GM12874 (cell line): Measurements from ENCODE around the gene IGF2.

Source experiments
- TF ChIP-seq, protein P1 (sequence below): IDR thresholded peaks from 2 replicates; pipeline ENCODE4 v1.5.1; 2011; ENCODE audit warnings: low read depth, mild to moderate bottlenecking, control low read depth, low read length, moderate library complexity; ENCODE audit not compliant: insufficient read depth

IGF2 gene

DNA sequence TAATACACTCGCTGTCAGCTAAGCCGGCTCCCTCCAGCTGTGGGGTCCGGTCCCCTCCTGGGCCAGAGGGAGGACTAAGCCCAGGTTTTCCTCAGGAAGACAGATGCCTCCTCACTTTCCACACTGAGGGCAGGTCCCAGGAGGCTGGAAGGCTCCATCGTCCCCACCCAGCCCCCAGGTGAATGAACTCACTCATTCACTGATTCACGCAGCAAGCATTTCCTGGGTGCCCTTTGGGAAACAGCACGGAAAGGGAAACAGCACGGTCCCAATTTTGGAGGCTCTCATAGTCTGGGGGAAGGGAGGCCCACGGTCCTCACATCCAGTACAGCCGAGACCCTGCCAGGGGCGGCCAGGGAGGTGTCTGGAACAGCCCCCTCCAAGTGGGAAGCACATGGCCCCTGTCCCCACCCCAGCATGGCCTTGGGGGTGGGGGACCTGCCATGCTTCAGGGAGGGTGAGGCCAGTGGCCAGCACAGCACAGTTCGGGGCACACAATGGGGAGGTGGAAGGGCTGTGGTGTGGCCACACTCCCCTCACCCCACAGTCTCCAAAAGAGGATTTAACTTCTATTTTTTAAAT lies 41.7 kb upstream of the IGF2 start:
- TF ChIP-seq, protein P1, sequence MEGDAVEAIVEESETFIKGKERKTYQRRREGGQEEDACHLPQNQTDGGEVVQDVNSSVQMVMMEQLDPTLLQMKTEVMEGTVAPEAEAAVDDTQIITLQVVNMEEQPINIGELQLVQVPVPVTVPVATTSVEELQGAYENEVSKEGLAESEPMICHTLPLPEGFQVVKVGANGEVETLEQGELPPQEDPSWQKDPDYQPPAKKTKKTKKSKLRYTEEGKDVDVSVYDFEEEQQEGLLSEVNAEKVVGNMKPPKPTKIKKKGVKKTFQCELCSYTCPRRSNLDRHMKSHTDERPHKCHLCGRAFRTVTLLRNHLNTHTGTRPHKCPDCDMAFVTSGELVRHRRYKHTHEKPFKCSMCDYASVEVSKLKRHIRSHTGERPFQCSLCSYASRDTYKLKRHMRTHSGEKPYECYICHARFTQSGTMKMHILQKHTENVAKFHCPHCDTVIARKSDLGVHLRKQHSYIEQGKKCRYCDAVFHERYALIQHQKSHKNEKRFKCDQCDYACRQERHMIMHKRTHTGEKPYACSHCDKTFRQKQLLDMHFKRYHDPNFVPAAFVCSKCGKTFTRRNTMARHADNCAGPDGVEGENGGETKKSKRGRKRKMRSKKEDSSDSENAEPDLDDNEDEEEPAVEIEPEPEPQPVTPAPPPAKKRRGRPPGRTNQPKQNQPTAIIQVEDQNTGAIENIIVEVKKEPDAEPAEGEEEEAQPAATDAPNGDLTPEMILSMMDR = no peak

DNA sequence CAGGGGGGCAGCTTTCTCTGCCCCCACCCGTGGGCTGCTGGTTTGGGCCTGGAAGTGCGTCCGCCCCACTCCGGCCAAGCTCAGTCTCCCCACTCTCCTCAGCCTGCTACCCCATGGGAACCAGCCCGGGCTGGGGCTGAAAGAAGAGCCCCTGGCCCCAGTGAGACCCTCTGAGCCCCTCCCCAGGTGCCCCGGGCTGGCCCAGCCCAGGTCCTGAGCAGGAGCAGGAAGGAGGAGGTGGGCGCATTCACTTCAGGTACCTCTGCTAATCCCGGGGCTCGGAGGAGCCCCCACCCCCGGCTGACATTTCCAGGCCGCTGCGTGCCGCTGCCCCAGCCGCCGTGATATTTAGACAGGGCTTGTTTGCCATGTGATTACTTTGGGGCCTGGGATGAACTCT lies 41.2 kb upstream of the IGF2 start:
- TF ChIP-seq, protein P1 = no peak

DNA sequence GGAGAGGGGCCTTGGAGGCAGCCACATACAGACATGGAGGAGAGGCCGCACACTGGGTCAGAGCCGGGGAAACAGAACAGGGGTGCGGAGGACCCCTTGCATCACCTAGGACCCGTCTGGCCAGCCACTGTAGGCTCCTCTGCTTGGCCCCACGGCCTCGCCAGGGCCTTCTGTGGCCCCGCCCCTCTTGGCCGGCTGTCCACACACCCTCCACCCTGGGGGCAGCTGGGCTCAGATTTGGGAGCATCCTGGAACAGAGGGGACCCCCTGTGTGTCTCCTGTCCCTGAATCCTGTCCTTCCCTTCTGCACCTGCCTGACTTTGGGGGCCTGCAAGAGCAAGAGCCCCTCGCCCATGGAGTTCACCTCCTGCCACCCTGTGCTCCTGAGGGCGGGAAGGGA lies 40.3 kb upstream of the IGF2 start:
- TF ChIP-seq, protein P1 = no peak

DNA sequence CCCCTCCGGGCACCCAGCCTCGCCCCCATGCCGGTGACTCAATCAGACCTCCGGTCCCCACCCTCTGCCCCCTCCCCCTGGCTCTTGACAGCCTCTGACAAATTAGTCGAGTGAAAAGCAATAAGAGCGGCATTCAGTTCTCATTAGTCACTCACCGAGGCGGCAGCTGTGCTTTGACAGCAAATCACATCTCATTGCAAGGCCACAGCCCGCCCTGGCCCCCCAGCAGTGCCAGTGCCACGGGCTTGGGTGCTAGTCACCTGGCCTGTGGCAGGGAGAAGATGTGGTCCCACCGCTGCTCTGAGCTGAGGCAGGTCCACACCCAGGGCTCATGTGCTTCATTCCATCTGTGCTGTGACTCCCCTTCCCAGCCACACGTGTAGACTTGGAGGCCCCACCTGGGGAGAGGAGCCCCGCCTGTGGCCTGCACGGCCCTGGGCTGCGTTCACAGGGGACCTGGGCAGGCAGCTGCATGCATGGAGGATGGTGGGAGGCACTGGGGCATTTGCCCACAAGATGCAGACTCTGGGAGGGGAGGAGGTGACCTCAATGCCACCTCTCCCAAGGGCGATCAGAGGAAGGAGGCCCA lies 39.8 kb upstream of the IGF2 start:
- TF ChIP-seq, protein P1 = no peak

DNA sequence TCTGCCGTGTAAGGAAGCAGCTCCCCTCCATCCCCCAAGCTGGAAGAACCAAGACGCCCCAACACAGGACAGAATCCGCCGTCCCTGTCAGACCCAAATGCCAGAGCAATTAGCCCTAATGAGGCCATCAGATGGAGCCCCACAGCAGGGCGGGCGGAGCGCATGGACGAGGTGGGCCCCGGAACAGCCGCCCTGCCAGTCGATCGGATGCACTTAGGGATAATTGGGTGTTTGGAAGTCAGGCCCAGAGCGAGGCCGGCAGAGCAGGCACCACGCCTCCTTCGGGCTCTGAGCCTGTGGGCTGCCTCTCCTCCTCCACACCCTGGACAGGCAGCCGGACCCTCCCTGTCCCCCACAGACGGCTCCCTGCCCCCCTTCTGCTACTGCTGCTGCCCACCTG lies 37.9 kb upstream of the IGF2 start:
- TF ChIP-seq, protein P1 = no peak

DNA sequence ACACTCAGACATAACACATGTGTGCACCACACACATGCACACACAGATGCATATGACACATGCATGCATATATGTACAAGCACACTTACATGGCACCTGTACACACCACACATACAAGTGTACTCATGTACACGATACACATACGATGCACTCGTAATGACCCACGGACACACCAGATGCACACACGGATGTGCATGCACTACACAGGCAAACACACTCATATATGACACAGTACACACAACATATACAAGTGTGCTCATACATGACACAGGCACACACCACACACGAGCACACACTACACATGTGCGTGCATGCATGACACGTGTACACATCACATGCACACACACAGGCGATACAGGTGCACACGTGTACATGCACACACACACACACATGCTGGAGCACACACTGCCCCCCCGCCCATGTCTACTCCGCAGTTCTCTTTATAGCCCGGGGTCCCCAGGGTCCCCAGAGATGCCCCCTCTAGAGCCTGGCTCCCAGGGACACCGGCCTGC lies 37.3 kb upstream of the IGF2 start:
- TF ChIP-seq, protein P1 = no peak

DNA sequence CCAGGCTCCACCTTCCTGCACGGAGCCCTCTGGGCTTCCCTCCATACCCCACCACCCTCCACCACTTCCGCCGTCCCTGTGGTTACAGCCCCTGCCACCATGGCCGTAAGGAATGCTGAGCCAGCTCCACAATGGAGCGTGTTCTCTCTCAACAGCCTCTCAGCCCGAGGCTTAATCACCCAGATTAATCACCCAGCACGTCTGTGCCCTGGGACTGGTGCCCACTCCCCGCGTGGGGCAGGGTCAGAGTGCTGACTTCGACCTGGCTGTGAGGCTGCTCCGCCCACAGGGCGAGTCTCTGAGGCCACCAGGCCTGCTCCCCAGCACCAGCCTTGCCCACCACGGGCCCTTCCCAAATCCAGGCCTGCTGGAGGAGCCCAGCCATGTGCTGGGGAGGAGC lies 36.5 kb upstream of the IGF2 start:
- TF ChIP-seq, protein P1 = no peak
